HG03520 (cell line): ENCODE measurements around the gene A3GALT2.

Experiments used
- ATAC-seq: cut with Tn5 transposase; IDR thresholded peaks from one replicate; pipeline ENCODE4 v1.9.1; 2021; ENCODE audit warnings: mild to moderate bottlenecking, moderate library complexity; ENCODE audit not compliant: unreplicated experiment

The A3GALT2 gene

DNA sequence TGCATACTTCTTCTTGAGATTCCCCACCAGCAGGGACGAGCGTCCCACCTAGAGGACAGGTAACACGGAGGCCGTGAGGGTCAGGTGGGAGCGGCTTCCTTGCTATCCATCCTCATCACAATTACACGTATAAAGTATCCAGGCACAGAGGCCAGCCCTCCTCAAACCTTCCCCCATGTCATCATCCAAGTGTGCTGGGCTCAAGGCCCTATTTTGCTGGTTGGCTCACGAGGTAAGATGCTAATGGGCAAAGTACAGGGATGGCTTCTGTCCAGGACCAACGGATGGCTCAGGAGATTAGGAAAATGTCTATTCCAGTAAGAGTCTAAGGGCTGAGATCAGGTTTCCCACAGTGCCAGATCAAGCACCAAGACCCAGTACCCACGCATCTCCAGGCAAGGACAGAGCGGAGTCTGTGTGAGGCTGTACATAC is 11.5 kb upstream of the A3GALT2 start:
- ATAC-seq, result no peak

DNA sequence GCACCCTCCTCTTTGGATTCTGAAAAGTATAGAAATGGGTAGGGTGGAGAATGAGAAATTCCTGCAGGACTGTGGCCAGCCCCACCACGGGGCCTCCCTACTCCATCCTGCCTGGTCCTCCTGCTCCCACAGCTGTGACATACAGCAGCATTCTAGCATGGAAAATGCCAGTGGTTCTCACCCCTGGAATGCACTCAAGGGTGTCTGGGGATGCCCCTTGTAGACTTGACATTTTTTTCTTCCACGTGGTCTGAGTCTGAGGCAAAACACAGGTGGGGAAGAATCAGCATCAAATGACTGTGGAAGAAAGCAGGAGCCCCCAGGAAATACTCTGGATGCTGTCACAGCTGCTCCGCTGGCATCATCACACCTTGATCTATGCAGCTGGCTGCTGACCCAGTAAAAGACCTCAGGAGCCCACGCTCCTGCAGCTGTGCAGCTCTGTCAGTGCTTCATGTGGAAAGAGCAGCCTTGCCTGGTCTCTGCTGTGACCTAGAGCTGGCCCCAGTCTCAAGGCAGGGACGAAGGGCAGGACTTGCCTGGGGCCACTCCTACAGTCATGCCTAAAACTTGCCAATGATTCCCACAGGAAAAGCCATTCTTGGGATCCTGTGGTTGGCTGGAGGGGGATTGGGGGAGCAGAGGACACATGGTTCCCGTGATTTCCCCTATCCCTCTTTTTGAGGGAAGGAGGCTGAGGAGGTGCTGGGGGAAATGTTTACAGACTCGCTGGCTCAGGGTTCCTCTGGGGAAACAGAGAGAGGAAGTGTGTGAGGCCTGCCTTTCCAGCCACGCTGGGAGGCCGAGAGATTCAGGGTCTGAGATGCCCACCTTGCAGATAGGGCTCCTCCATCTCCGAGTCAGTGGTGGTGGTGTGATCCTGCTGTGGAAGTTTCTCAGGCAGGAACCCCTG is 10.8 kb upstream of the A3GALT2 start:
- no peak for ATAC-seq

DNA sequence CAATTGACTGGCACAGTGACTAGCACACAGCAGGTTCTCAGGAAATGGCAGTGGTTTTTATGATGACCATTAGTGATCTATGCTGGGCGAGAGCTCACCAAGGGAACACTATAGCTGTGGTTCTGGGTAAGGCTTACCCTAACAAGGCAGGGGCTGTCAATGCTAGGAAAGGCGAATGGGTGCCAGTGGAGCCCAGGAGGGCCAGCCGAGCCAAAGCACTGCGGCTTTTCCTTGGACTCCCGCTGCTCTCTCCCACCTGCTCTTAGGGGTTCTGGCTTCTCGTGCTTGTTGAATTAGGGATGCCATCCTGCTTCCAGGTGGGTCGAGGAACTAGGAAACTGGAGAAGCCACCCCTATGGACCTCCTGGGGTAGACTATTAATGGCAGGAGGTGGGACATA is 10.0 kb upstream of the A3GALT2 start:
- no peak for ATAC-seq

DNA sequence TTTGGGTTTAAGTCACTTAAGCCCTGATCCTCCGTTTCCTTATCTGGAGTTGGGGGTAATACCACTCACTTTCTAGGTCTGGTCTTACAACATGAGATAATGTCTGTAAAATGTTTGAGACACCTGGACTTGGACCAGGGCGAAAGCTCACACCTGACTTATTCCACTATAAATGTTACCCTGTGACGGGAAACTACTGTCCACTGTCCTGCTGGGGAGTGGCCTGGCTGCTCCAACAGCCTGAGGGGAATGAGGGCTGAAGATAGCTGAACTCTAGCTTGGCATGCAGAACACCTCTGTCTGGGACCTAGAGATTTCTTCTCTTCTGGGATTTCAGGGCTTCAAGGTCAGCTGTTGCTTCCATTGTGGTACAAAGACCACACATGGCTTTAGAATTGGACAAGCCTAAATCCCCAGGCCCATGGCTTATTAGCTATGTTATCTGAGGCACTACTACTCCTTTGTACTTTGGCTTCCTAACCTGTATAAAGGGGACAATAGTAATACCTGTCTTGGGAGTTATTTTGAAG is 9.5 kb upstream of the A3GALT2 start:
- no peak for ATAC-seq

DNA sequence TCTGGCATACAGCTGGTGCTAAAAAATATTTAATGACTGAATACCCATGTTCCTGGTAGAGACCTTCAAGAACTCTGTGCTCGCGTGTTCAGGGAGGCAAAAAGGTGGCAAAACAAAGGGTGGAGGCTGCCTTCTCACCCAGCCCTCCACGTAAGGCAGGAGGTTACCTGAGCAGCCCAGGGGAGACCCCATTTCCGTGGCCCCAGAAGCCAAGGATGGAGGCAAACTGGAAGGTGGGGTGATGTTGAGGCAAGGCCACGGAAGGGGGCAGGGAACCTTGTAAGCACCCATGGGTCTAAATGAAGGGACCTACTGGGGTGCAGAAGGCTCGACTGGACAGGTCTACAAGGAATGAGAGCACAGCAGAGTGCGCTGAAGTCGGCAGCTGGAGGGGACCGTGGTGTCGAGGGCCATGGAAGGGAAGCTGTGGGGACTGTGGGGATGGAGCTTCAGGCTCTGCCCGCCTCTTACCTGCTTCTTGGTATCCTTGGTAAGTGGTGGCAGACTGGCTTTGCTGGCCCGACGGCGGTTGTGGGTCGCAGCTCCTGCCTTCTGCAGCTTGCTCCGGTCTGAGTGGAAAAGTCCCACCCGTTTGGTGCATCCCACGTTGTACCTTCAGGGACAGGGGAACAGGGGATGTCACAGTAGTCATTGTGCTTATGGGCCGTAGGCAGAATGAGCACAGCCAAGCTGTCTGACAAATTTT is 8.9 kb upstream of the A3GALT2 start:
- ATAC-seq, result no peak

DNA sequence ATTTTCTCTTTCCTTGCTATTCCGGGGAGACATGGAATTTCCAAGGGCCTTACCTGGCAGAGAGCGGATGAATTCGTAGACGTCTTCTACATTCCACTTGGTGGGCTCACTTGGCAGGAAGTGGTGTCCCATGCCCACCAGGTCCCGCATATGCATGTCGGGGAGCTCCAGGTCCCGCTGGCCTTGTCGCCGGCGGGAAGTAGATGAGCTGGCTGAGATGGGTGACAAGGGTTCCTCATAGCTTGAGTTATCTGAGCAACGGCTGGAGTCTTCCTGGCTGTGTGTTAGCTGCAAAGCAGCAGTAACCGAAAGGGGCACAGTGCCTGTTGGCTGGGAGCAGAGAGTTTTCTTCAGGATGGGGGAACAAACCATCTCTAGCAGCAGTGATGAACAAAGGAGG is 7.9 kb upstream of the A3GALT2 start:
- ATAC-seq, result no peak

DNA sequence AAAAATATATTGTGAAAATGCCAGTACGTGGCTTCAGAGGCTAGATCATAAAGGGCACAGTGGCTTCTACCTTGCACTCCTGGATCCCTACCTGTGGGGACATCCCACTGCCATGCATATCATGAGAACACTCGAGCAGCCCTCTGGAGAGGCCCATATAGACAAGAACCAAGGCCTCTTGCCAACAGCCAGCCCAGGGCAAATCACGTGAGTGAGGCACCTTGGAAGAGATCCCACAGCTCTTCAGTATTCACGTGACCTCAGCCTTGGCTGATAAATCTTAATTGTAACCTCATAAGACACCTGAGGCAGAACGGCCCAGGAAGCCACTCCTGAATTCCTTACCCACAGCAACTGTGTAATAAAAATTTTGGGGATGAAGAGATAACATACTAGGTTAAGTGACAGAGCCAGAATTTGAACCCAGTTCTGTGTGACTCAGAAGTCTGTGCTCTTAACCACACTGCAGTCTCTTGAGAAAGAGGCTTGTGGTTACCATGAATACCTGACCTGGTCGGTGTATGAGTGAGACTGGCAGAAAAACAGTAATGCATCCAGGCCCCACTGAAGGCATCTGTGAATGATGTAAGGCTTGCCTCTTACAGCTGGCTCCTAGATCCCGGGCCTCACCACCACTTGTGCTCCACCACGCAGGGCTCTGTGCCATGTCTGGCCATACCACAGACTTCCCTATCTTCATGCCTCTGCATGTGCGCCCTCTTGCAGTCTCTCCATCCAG is 6.9 kb upstream of the A3GALT2 start:
- ATAC-seq, result no peak

DNA sequence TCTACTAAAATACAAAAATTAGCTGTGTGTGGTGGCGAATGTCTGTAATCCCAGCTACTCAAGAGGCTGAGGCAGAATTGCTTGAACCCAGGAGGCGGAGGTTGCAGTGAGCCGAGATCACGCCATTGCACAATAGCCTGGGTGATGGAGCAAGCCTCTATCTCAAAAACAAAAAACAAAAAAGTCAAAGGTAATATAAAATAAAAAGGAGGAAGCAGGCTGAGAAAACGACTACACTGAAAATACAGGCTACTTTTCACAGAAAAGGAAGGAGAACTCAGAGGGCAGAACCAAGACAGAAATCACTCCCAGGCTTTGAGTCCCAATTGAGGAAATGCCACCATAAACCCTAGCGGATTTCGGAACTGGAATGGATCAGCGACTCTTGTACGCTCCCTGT is 5.9 kb upstream of the A3GALT2 start:
- no peak for ATAC-seq

DNA sequence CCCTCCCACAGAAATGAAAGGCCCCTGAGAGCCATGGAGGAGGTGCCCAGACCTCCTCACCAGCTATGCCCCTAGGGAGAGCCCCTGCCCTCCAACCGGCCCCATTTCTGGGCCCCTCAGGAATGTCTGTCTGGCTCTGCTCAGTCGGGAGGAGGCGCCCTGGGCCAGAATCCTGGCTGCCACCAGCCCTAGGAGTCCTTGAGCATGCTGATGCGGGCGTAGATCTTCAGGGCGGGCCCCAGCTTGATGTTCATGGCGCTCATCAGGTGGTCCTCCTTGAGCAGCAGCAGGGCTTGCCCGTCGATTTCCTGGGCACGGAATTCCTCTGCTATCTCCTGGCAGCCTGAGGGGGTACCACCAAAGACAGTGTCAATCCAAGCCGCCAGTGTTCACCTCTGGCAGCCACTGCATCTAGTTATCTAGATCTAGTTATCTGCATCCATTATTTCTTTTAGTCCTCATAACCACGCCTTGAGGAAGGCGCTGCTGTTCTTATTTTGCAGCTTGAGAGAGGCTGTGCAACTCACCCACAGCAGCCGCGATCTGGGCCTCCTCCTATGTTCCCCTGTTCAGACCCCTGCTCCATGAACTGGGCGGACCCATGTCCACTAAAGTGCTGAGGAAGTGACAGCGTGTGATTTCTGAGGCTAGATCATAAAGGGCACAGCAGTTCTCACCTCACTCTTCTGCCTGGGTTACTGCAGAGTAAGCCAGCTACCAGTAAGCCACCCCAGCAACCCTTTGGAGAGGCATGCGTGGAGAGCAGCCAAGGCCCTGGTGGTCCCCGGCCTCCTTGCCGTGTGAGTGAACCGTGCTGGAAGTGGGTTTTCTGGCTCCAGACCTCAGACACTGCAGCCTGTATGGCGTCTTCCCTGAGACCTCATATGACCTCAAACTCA is 4.0 kb upstream of the A3GALT2 start:
- ATAC-seq, result no peak

DNA sequence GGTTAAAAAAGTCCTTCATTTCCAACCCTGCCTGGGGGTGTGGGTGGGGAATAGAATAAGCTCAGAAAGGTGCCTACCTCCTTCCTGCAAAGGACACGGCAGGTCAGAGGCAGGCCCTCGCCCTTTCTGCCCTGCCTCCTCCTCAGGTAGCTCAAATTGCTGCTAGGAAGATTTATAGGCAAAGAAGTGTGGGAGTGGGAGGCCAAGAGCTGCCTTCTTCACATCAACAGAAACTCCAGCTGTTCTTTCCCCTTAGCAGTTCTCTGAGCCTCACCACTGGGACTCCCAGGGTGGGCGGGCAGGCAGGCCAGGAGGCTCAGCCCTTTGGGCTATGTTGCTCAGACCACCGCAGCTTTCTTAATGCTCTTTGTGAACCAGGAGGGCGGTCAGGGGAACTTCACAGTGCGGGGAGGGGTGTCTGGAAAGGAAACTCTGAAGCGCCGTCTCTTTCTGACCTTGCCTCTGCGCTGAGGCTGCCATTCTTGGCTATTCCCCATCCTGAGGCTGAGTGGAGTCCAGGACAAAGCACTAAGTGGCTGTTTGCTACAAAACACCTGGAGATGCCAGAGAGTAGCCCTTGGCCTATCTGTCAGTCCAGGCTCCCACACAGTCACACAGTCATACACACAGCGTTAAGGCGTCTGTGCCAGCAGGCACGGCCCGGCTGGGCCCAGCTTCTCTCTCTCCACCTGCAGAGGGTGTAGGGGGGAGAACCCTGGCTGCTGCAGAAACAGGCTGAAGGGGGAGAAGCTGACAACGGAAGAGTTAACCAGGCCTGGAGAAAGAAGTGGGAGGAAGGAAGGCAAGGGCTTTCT is 3.0 kb upstream of the A3GALT2 start:
- no peak for ATAC-seq

DNA sequence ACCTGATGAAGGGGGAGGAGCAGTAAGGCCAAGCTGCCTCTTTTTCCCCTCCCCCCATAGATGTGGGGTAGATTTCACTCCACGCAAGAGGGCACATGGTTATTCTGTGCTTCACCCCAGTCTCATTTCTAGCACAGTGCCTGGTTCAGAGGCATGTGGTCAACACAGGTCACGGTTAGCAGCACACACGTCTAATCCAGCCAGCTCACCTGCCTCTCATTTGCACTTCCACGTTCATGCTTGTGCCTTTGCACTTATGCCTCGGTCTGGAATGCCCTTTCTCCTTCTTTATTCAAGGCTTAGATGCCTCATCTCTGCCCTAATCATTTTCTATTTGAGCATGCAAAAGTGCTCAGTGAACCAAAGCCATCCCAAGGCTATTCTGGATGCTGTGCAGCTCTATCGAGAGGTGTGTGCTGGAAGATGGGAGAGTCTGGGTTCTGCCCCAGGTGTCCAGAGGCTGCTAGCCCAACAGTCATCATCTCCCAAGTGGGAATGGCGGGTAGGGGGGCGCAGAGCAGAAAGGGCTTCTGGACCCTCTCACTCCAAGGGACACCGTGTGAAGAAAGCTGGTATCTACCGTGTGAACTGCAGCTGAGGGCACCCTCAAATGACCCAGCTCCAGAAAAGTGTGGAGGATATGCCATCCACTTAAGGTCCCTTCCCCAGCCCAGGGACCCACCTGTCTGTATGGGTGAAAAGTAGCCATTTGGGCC is 2.1 kb upstream of the A3GALT2 start:
- no peak for ATAC-seq

DNA sequence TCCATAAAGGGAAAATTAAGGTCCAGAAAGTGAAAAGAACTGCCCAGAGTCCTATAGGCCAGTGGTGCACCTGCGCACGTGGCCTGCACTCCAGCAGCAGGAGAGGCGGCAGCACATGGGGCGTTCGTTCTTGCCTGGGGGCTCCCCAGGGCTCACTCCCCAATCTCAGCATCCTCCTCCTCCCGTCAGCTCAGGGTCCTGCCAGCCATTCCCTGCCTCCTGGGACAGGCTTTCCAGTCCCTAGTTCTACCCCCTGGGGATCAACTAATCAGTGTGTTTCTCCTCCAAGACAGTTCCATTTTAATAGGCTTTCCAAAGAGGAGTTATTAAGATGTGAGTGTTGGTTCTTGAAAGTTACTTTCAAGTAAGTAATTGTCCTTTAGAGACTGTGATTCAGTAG is 1.2 kb upstream of the A3GALT2 start:
- no peak for ATAC-seq

DNA sequence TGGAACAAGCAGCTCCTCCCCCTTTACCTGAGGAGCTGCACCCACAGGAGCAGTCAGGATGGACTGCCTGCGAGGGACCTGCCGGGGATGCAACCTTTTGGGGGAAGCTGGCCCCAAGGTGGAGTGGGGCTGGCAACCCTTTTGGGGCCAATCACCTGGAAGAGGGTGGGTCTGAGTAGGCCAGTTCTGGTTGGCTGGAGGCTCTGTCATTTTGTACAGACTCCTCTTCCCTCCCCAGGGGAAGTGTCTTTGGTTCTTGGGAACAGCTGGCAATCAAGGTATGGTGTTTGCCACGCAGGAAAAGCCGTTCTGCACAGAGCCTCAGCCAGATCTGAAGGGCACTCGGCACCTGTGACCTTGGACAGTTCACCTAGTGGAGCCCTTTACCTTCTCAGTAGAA is 280 bp upstream of the A3GALT2 start:
- ATAC-seq, result no peak

DNA sequence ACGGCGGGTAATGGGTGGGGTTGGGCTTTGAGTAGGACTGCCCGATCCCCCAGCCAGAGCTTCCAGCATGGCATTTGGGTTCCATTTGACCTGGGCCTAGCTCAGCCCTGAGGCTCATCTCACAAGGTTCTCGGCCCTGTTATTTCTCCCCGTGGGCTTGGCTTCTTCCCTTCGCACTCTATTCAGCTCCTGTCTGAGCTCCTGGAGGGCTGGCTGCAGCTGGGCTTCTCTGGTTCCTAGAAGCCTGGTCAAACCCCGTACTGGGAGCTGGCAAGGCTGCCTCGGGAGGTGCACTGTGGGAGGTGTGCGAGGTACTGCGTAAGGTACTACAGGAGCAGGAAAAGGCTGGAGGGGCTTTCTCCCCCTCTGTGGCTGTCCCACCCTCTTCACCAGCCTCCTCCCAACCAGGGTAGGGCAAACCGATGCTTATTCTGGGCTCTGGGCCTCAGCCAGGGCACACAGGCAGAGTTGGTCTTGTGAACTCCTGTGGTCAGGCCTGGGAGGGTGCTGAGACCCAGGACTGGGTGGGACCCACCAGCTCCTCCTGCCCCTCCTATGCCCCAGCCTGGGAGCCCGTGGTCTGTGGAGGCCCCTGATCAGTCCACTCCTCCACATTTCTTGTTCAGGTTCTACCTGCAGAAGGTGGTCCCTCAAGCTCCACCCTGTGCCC is 814 bp downstream of the A3GALT2 start:
- no peak for ATAC-seq

DNA sequence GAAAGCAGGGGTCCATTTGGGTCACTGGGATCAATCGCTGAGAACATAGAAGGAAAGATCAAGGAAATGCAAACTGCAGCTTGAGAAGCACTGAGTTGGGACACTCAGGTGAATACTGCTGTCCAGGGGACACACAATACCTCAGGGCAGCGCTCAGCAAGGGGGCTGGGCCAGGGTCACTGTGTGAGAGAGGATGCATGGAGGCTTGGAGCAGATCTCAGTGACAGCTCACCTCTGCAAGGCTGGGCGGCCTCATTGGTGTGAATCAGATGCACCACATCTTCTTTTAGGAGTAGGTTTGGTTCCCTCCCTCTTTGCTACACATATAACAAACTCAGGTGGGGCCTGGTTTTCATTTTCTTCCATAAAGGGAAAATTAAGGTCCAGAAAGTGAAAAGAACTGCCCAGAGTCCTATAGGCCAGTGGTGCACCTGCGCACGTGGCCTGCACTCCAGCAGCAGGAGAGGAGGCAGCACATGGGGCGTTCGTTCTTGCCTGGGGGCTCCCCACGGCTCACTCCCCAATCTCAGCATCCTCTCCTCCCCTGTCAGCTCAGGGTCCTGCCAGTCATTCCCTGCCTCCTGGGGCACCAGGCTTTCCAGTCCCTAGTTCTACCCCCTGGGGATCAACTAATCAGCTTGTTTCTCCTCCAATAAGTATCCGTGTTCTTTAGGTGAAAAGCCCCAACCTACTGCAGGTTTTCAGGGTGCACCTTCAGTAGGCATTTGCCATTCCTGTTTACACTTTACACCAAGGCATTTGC is 1.5 kb downstream of the A3GALT2 start:
- no peak for ATAC-seq

DNA sequence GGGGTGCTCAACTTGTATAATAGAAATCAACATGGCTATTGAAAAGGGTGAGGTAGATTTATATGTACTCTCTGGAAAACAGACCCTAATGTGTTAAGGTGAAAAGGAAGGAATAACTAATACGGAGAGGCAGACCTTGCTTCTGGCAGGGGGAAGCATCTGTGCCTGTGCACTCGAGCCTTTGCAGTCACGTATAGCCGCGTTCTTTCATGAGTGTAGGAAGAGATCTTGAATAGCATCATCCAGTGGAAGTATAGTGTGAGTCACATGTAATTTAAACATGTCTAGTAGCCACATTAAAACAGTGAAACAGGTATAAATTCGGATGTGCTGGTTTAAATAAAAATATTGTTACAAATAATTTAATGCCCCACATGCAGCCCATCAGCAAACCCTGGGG is 3.0 kb downstream of the A3GALT2 start:
- ATAC-seq, result no peak

DNA sequence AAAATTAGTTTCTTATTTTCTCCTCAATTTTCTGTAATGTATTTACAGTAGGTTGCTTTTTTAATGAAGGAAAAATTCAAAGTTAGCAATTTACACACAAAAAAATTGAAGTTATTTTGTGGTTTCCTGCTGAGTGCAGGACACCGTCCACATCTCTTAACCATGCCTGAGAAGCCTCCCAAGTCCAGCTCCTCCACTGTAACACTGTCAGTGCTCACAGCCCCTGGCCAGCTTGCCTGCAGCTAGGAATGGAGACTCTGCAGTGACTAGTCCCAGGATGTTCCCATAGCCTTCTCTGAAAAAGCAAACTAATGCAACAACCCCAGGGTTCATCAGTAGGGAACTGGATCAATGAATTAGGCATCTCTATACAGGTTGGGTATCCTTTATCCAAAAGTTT is 3.5 kb downstream of the A3GALT2 start:
- no peak for ATAC-seq

DNA sequence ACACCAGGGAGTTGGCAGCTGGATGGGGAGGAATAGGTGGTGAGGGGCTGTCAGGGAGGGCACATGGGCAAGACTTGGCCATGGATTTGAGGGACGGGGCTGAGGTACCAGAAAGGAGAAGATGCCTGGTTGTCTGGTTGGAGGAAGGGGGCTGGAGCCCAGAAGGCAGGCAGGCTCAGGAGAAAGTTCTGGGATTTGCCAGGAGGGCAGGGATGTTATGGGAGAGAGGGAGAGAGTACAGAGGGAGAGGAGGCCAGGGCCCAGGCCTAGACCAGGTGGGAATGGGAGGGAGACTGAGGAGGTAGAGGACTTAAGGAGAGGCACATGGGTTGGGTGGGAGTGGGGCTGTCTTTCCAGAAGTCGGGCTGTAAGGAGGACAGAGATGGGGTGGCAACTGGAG is 4.3 kb downstream of the A3GALT2 start:
- ATAC-seq, result no peak
